K562 (cell line): ENCODE results near the gene ABCD3. TPM values are rescaled to one million over a fixed set of nuclear protein-coding genes. Genes with fewer than 3 reads are reported as not detected.

Source experiments
- ATF1 ChIP-seq, 2 experiments: fragments of 450-650 bp in 1 of 2; IDR thresholded peaks; 2 replicates each; pipeline ENCODE4 v1.6.1; 2016; ENCODE audit warnings: missing compliant biosample characterization in 1 of 2, missing genetic modification characterization in 1 of 2
- EP300 ChIP-seq: IDR thresholded peaks from 2 replicates; pipeline ENCODE4 v1.6.1; 2012; ENCODE audit warnings: low read length, improper control_type of control experiment
- HDAC2 ChIP-seq: fragments of 450-650 bp; IDR thresholded peaks from 2 replicates; pipeline ENCODE4 v1.6.1; 2016; ENCODE audit warnings: mild to moderate bottlenecking
- IRF2 ChIP-seq: sonication (generic); formaldehyde crosslinking; IDR thresholded peaks from 2 replicates; pipeline ENCODE4 v1.8.1; 2022; ENCODE audit warnings: mild to moderate bottlenecking, missing genetic modification reagents
- MAFK ChIP-seq: IDR thresholded peaks from 2 replicates; pipeline ENCODE4 v1.6.1; 2011; ENCODE audit warnings: low read length, improper control_type of control experiment
- NCOA6 ChIP-seq: fragments of 450-650 bp; IDR thresholded peaks from 2 replicates; pipeline ENCODE4 v1.6.1; 2017; ENCODE audit warnings: mild to moderate bottlenecking
- NFYB ChIP-seq: IDR thresholded peaks from 2 replicates; pipeline ENCODE4 v1.6.1; 2011; ENCODE audit warnings: mild to moderate bottlenecking, moderate library complexity; ENCODE audit not compliant: insufficient read length; ENCODE audit errors: extremely low read depth
- NKRF ChIP-seq: fragments of 450-650 bp; IDR thresholded peaks from 2 replicates; pipeline ENCODE4 v1.6.1; 2016; ENCODE audit warnings: borderline replicate concordance
- RB1 ChIP-seq: fragments of 450-650 bp; IDR thresholded peaks from 2 replicates; pipeline ENCODE4 v1.6.1; 2017; ENCODE audit warnings: low read depth, mild to moderate bottlenecking
- SAFB ChIP-seq: fragments of 200-400 bp; formaldehyde crosslinking; IDR thresholded peaks from 2 replicates; pipeline ENCODE4 v1.6.1; 2017; ENCODE audit warnings: low read depth, low read length, borderline replicate concordance
- SAFB2 ChIP-seq: fragments of 200-400 bp; formaldehyde crosslinking; IDR thresholded peaks from 2 replicates; pipeline ENCODE4 v1.6.1; 2018; ENCODE audit warnings: borderline replicate concordance, low read length, low read depth, moderate library complexity; ENCODE audit not compliant: severe bottlenecking
- SAP30 ChIP-seq: fragments of 200-600 bp; sonication (generic); IDR thresholded peaks from 2 replicates; pipeline ENCODE4 v1.6.1; 2012; ENCODE audit warnings: borderline replicate concordance, low read depth, mild to moderate bottlenecking, moderate library complexity, low read length, control low read depth, inconsistent platforms; ENCODE audit not compliant: insufficient read depth, poor library complexity, severe bottlenecking
- SRSF1 ChIP-seq: fragments of 200-400 bp; formaldehyde crosslinking; IDR thresholded peaks from 2 replicates; pipeline ENCODE4 v1.6.1; 2017; ENCODE audit warnings: mild to moderate bottlenecking, low read depth, low read length, moderate library complexity
- ZBTB26 ChIP-seq: fragments of 450-650 bp; formaldehyde crosslinking; IDR thresholded peaks from 2 replicates; pipeline ENCODE4 v1.4.0; 2022; ENCODE audit warnings: missing genetic modification characterization
- ZNF197 ChIP-seq: fragments of 200-800 bp; sonication (Bioruptor generic); IDR thresholded peaks from 2 replicates; pipeline ENCODE4 v1.6.1; 2016; ENCODE audit warnings: low read depth, missing genetic modification characterization, missing compliant biosample characterization
- polyA plus RNA-seq, 8 experiments: library from polyadenylated mRNA; depleted of rRNA in 4 of 8; stranded (reverse) in 5 of 8; unstranded in 3 of 8; fragments of >200 nt; fragmentation: Nextera tagmentation in 2 of 8; fragmentation: Illumina TruSeq in 1 of 8; extraction: Ambion mirVana in 2 of 8; extraction: Trizol in 1 of 8; gene quantifications; 2 replicates each; pipeline versions ENCODE4 v1.2.1 to v1.2.3, GENCODE V29; 2011 to 2014; ENCODE audit warnings: inconsistent platforms in 1 of 8, missing spikeins in 1 of 8
- total RNA-seq, 7 experiments: library from RNA; depleted of rRNA in 6 of 7; stranded (reverse); fragments of >200 nt in 6 of 7; fragmentation: Illumina TruSeq in 2 of 7; extraction: Trizol in 2 of 7; gene quantifications; 2 replicates each; pipeline versions ENCODE4 v1.2.1 to v1.2.3, GENCODE V29; 2011 to 2021; ENCODE audit warnings: low replicate concordance in 1 of 7
- TF ChIP-seq, protein P1 (sequence below), 3 experiments: fragments of 200-800 bp in 1 of 3; fragments of 250-450 bp in 1 of 3; fragments of 450-650 bp in 1 of 3; sonication (Bioruptor Pico) in 1 of 3; sonication (Bioruptor generic) in 1 of 3; formaldehyde crosslinking in 1 of 3; IDR thresholded peaks; 2 replicates each; pipeline versions ENCODE4 v1.6.1 to v1.8.0; 2016 to 2022; ENCODE audit warnings: mild to moderate bottlenecking in 2 of 3, missing genetic modification characterization in 2 of 3, missing compliant biosample characterization in 1 of 3, moderate library complexity in 1 of 3
- TF ChIP-seq, protein P2 (sequence below): sonication (generic); formaldehyde crosslinking; IDR thresholded peaks from 2 replicates; pipeline ENCODE4 v1.8.0; 2022; ENCODE audit warnings: missing genetic modification reagents, mild to moderate bottlenecking, borderline replicate concordance

ABCD3 gene
- total and polyA plus RNA-seq, 9 of the 15 experiments (the other 6 are each of a cell fraction or from before 2014, with no cell fraction given): 11.0 to 30.7 (median 15.5) TPM

DNA sequence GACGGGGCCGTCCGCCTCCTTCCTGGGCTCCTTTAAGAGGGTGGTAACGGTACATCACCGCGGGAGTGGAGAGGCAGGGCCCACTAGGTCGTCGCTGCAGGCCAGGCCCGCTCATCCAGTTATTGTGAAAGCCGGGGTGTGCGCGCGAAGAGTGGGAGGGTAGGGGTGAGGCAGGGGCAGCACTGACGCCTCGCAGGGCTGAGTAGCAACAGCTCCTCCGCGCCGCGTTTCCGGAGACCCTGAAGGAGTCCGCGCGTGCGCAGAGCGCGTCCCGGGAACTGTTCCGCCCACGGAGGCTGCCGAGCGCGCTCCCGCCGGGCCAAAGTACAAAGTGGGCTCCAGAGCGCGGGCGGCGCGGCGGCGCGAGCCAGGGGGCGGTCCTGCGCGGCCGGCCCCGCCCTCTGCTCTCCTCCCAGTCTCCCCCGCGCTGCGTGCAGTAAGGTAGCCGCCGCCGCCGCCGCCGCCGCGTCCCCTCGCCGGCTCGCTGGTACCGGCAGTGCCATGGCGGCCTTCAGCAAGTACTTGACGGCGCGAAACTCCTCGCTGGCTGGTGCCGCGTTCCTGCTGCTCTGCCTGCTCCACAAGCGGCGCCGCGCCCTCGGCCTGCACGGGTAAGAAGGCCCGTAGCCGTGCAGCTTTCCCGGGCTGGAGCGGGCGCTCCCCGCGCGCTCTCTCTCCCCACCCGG is at the start of gene ABCD3 (continued):
- peak; percentile 10 for TF ChIP-seq SAP30
- TF ChIP-seq NCOA6: peak; percentile 94
- TF ChIP-seq, protein P1, sequence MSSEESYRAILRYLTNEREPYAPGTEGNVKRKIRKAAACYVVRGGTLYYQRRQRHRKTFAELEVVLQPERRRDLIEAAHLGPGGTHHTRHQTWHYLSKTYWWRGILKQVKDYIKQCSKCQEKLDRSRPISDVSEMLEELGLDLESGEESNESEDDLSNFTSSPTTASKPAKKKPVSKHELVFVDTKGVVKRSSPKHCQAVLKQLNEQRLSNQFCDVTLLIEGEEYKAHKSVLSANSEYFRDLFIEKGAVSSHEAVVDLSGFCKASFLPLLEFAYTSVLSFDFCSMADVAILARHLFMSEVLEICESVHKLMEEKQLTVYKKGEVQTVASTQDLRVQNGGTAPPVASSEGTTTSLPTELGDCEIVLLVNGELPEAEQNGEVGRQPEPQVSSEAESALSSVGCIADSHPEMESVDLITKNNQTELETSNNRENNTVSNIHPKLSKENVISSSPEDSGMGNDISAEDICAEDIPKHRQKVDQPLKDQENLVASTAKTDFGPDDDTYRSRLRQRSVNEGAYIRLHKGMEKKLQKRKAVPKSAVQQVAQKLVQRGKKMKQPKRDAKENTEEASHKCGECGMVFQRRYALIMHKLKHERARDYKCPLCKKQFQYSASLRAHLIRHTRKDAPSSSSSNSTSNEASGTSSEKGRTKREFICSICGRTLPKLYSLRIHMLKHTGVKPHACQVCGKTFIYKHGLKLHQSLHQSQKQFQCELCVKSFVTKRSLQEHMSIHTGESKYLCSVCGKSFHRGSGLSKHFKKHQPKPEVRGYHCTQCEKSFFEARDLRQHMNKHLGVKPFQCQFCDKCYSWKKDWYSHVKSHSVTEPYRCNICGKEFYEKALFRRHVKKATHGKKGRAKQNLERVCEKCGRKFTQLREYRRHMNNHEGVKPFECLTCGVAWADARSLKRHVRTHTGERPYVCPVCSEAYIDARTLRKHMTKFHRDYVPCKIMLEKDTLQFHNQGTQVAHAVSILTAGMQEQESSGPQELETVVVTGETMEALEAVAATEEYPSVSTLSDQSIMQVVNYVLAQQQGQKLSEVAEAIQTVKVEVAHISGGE (CRISPR knock-in tag; IDR thresholded peaks at IDR 0.05): peak in 1 of 3 experiments; percentile 73; a peak in 2 of 6 replicates
- TF ChIP-seq IRF2 (CRISPR knock-in tag): no peak
- TF ChIP-seq ZBTB26: no peak
- TF ChIP-seq ATF1 (CRISPR knock-in tag; IDR thresholded peaks at IDR 0.05): 0 out of 2 replicates have a peak, but pooled peaks have one; percentile 22
- TF ChIP-seq ATF1 (tag; IDR thresholded peaks at IDR 0.05): peak; percentile 70; the same call in 1 of the 2 replicates
- TF ChIP-seq HDAC2: no peak
- TF ChIP-seq ZNF197 (CRISPR knock-in tag): 0 out of 2 replicates have a peak, but pooled peaks have one; percentile 21
- no peak for TF ChIP-seq MAFK
- no peak for TF ChIP-seq SRSF1
- TF ChIP-seq NFYB: no peak
- peak; percentile 85 for TF ChIP-seq RB1
- TF ChIP-seq, protein P2, sequence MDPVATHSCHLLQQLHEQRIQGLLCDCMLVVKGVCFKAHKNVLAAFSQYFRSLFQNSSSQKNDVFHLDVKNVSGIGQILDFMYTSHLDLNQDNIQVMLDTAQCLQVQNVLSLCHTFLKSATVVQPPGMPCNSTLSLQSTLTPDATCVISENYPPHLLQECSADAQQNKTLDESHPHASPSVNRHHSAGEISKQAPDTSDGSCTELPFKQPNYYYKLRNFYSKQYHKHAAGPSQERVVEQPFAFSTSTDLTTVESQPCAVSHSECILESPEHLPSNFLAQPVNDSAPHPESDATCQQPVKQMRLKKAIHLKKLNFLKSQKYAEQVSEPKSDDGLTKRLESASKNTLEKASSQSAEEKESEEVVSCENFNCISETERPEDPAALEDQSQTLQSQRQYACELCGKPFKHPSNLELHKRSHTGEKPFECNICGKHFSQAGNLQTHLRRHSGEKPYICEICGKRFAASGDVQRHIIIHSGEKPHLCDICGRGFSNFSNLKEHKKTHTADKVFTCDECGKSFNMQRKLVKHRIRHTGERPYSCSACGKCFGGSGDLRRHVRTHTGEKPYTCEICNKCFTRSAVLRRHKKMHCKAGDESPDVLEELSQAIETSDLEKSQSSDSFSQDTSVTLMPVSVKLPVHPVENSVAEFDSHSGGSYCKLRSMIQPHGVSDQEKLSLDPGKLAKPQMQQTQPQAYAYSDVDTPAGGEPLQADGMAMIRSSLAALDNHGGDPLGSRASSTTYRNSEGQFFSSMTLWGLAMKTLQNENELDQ: no peak
- no peak for TF ChIP-seq EP300
- TF ChIP-seq SAFB2: no peak
- TF ChIP-seq NKRF: no peak
- TF ChIP-seq SAFB: 0 out of 2 replicates have a peak, but pooled peaks have one; percentile 38
